Heart right ventricle (tissue), 16 donors: ENCODE measurements around the gene ZDHHC18. TPM values are rescaled to one million over a fixed set of nuclear protein-coding genes. Genes with fewer than 3 reads are reported as not detected.

Experiments
- ATAC-seq, 8 donors: fragments of 200-7000 bp; cut with Tn5 transposase; one replicate each; pipeline ENCODE4 v1.9.1; 2020; ENCODE audit warnings: mild to moderate bottlenecking in 8 of 8, moderate library complexity in 8 of 8, moderate number of reproducible peaks in 1 of 8
- DNase-seq, 2 donors: peaks; one replicate each; pipeline ENCODE4 v3.0.0-alpha.2; 2020
- H3K27ac ChIP-seq, 10 donors: fragments of 200-600 bp; sonication (generic) in 2 of 10; one replicate each; pipeline versions ENCODE4 v1.5.0 to v1.8.0; 2020 to 2022; ENCODE audit warnings: mild to moderate bottlenecking in 3 of 10
- H3K27me3 ChIP-seq, 7 donors: fragments of 200-600 bp; one replicate each; pipeline ENCODE4 v1.8.0; 2021 to 2022; ENCODE audit warnings: mild to moderate bottlenecking in 2 of 7
- H3K36me3 ChIP-seq, 9 donors: fragments of 200-600 bp; sonication (generic) in 1 of 9; one replicate each; pipeline versions ENCODE4 v1.5.0 to v1.8.0; 2020 to 2022; ENCODE audit warnings: mild to moderate bottlenecking in 2 of 9
- H3K4me1 ChIP-seq, 9 donors: fragments of 200-600 bp; sonication (generic) in 1 of 9; one replicate each; pipeline versions ENCODE4 v1.5.0 to v1.8.0; 2020 to 2022; ENCODE audit warnings: mild to moderate bottlenecking in 4 of 9
- H3K4me3 ChIP-seq, 10 donors: fragments of 200-600 bp; sonication (generic) in 2 of 10; one replicate each; pipeline versions ENCODE4 v1.5.0 to v1.8.0; 2020 to 2022; ENCODE audit warnings: mild to moderate bottlenecking in 7 of 10, moderate library complexity in 2 of 10
- H3K9me3 ChIP-seq, 11 donors: fragments of 200-600 bp in 10 of 11; sonication (generic) in 2 of 11; one replicate each; pipeline versions ENCODE4 v1.5.0 to v1.8.0; 2013 to 2022; ENCODE audit warnings: mild to moderate bottlenecking in 2 of 11, control low read depth in 1 of 11, moderate library complexity in 1 of 11
- CTCF ChIP-seq, 9 donors: fragments of 200-600 bp; sonication (generic) in 2 of 9; IDR thresholded peaks; one replicate each; pipeline versions ENCODE4 v1.5.0 to v1.8.0; 2021 to 2022; ENCODE audit warnings: antibody characterized with exemption in 9 of 9, mild to moderate bottlenecking in 5 of 9, moderate library complexity in 1 of 9
- WGBS, 2 donors: extraction: QIAGEN DNeasy Blood & Tissue Kit; methylation state at CpG; one replicate each; pipeline ENCODE4 v1.1.7; 2013; ENCODE audit warnings: inconsistent platforms in 1 of 2; 5-methylcytosine and 5-hydroxymethylcytosine counted together
- intact Hi-C, 10 donors: fragments of 100-400 bp; cut with DNase I; formaldehyde crosslinking; loops; one replicate each; pipeline versions ENCODE4 v1.11.1 to v1.14.2; 2022
- polyA plus RNA-seq, 2 donors: library from polyadenylated mRNA; stranded (reverse); fragments of 200-250 nt; gene quantifications; one replicate each; pipeline ENCODE4 v1.2.3, GENCODE V29; 2013
- total RNA-seq, 10 donors: library from RNA; stranded (reverse); fragmentation: NEBNext Ultra II Directional in 3 of 10; extraction: Animal tissue kit (Norgen Biotek cat#: 25700) in 3 of 10; gene quantifications; one replicate each; pipeline versions ENCODE4 v1.2.1 to v1.2.4, GENCODE V29; 2021 to 2023
- donor health status: Arrhythmogenic right ventricular cardiomyopathy.
- donor health status: ischemic (EF 13 %, LVEDD 7.1; RV severe dilation, severe dysfunction).
- donor health status: healthy with polysubstance abuse.
- donor health status: DM: no; HTN: yes; CAD: no.
- donor health status: DM: no; HTN: no; CAD: no.
- donor health status: ischemic (EF 25% LVEDD 6.9; RV normal size, moderate dysfunction).
- donor health status: ischemic (EF 25% LVEDD 5.7; RV mildly dilated, moderate dysfunction).
- donor health status: healthy.
- donor health status: DM: yes; HTN: yes; CAD: no.
- donor health status: Ischemic cardiomyopathy.
- donor health status: ischemic (EF 35%, LVEDD 5.7; RV mildly dilated, moderate dysfunction).
- donor health status: nonischemic (EF 11% LVEDD 7.7; RV severe dilation, severe dysfunction).
- donor health status: DM: yes; HTN: yes; CAD: no.
- donor health status: PGD.
- donor health status: ischemic (EF 29% LVEDD 5.4; RV normal size, mild dysfunction).
- donor health status: nonischemic (EF 23%, LVEDD 6.1; RV moderate dilation, normal function).

The ZDHHC18 gene
- total and polyA plus RNA-seq, 12 donors: 7.4 to 19.1 (median 11.8) TPM

GRCh38 chr1:26781206-26781825, 45.2 kb upstream of the ZDHHC18 start:
- intact Hi-C loops: loop anchor here in 3 of 10 donors (5.0 to 10.0 kb wide), 3 partner anchors 44 to 87 kb away; partner anchors contain the start of gene ARID1A (in 1 of the 3)
- Histone ChIP-seq H3K4me1 (peaks cover 17 to 61% (median 53%) of the 10 kb centered on the region in 9 donors), H3K36me3 (peaks cover 0 to 69% (median 38%) of the 10 kb centered on the region in 9 donors), H3K4me3 (no peak overlapping the region), H3K27ac (peak overlapping the region in 5 of 10 donors; percentile 5 to 99 (median 15)), H3K27me3 (no peaks in the 10 kb centered on the region), H3K9me3 (no peaks in the 10 kb centered on the region)
- TF ChIP-seq CTCF (IDR thresholded peaks at IDR 0.05): no peak
- 51 to 65% methylated on average over 11 of the region's 11 CpGs for WGBS, 2 donors
- no peak for ATAC-seq
- DNase-seq: no peak

- Histone ChIP-seq H3K36me3 (peaks cover 0 to 56% (median 25%) of the 10 kb centered on the region in 9 donors), H3K4me3 (no peak overlapping the region), H3K4me1 (peaks cover 22 to 73% (median 63%) of the 10 kb centered on the region in 9 donors), H3K27me3 (no peaks in the 10 kb centered on the region), H3K27ac (peak overlapping the region in 5 of 10 donors; percentile 98 to 100 (median 99)), H3K9me3 (no peaks in the 10 kb centered on the region)
- ATAC-seq: no peak
- intact Hi-C loops: loop anchor here in 3 of 10 donors (5.0 to 10.0 kb wide), 3 partner anchors 45 to 88 kb away; partner anchors contain the start of gene ARID1A (in 1 of the 3)
- DNase-seq: no peak
- TF ChIP-seq CTCF (IDR thresholded peaks at IDR 0.05): no peak
- 51 to 69% methylated on average over 3 of the region's 3 CpGs for WGBS, 2 donors
Measured at GRCh38 chr1:26782521-26783212, 43.8 kb upstream of the ZDHHC18 start.

GRCh38 chr1:26783646-26784022, 42.9 kb upstream of the ZDHHC18 start:
- peaks cover 23 to 77% (median 63%) of the 10 kb centered on the region in 9 donors for H3K4me1 ChIP-seq
- no peak overlapping the region for H3K4me3 ChIP-seq
- H3K27ac ChIP-seq: peak overlapping the region in 9 of 10 donors; percentile 72 to 100 (median 99)
- H3K27me3 ChIP-seq: no peaks in the 10 kb centered on the region
- DNase-seq: no peak
- H3K36me3 ChIP-seq: peaks cover 0 to 46% (median 18%) of the 10 kb centered on the region in 9 donors
- ATAC-seq: no peak
- H3K9me3 ChIP-seq: no peaks in the 10 kb centered on the region
- intact Hi-C loops: loop anchor here in 4 of 10 donors (2.0 to 10.0 kb wide), 4 partner anchors 39 to 89 kb away; partner anchors contain the start of gene ARID1A (in 1 of the 4)
- WGBS, 2 donors: 65 to 66% methylated on average over 5 of the region's 5 CpGs
- no peak for TF ChIP-seq CTCF (IDR thresholded peaks at IDR 0.05)
